IPS-18a (cell line): ENCODE data around the gene AK1.
A peak's percentile ranks its signal among the peaks of the same experiment; 100 is the strongest.

Experiments
- H3K27ac ChIP-seq: one replicate; pipeline ENCODE4 v1.5.1; 2013; ENCODE audit warnings: low read length
- H3K27me3 ChIP-seq: one replicate; pipeline ENCODE4 v1.6.1; 2013; ENCODE audit warnings: mild to moderate bottlenecking, low read length; ENCODE audit not compliant: control insufficient read depth, insufficient read depth
- H3K36me3 ChIP-seq: one replicate; pipeline ENCODE4 v1.6.1; 2013; ENCODE audit warnings: low read depth, low read length; ENCODE audit not compliant: control insufficient read depth
- H3K4me1 ChIP-seq: one replicate; pipeline ENCODE4 v1.6.1; 2013; ENCODE audit warnings: low read depth, low read length; ENCODE audit not compliant: control insufficient read depth
- H3K4me3 ChIP-seq: one replicate; pipeline ENCODE4 v1.5.1; 2013; ENCODE audit warnings: low read length
- H3K9ac ChIP-seq: one replicate; pipeline ENCODE4 v1.6.1; 2013; ENCODE audit warnings: mild to moderate bottlenecking, low read length, moderate library complexity
- H3K9me3 ChIP-seq: one replicate; pipeline ENCODE4 v1.6.1; 2013; ENCODE audit warnings: low read depth, low read length; ENCODE audit not compliant: control insufficient read depth

Gene AK1

GRCh38 chr9:127917603-127918002 lies 40.1 kb upstream of the AK1 start:
- Histone ChIP-seq H3K4me1 (peaks cover 4% of the 10 kb centered on the region), H3K9me3 (no peaks in the 10 kb centered on the region), H3K27ac (no peak overlapping the region), H3K4me3 (peak overlapping the region; percentile 6), H3K27me3 (peaks cover 10% of the 10 kb centered on the region), H3K9ac (no peak overlapping the region), H3K36me3 (no peaks in the 10 kb centered on the region)

- H3K27ac ChIP-seq: no peak within 1 kb of the TSS
Observed at GRCh38 chr9:127916720-127917581, 39.5 kb upstream of the AK1 start, which contains the start of gene ST6GALNAC4. ST6GALNAC4 (minus strand) TSS chr9:127917041; CDS start chr9:127916419, 622 bp downstream.

GRCh38 chr9:127915801-127916719 lies 38.6 kb upstream of the AK1 start:
- Histone ChIP-seq H3K9ac (peak overlapping the region; percentile 42), H3K27ac (no peak overlapping the region), H3K4me1 (peaks cover 4% of the 10 kb centered on the region), H3K4me3 (peak overlapping the region; percentile 72), H3K27me3 (peaks cover 10% of the 10 kb centered on the region), H3K36me3 (no peaks in the 10 kb centered on the region), H3K9me3 (no peaks in the 10 kb centered on the region)

More at GRCh38 chr9:127916720-127917581, 39.5 kb upstream of the AK1 start, which contains the start of gene ST6GALNAC4:
- peaks cover 4% of the 10 kb centered on the region for H3K4me1 ChIP-seq
- peak within 1 kb of the TSS; percentile 42 for H3K9ac ChIP-seq
- H3K4me3 ChIP-seq: peak within 1 kb of the TSS; percentile 72
- peaks cover 10% of the 10 kb centered on the region for H3K27me3 ChIP-seq
- no peaks in the 10 kb centered on the region for H3K9me3 ChIP-seq
- H3K36me3 ChIP-seq: no peaks in the 10 kb centered on the region

GRCh38 chr9:127915325-127915752 lies 37.9 kb upstream of the AK1 start:
- H3K4me3 ChIP-seq: no peak overlapping the region
- H3K9ac ChIP-seq: no peak overlapping the region
- peaks cover 4% of the 10 kb centered on the region for H3K4me1 ChIP-seq
- H3K36me3 ChIP-seq: no peaks in the 10 kb centered on the region
- H3K27ac ChIP-seq: no peak overlapping the region
- peaks cover 10% of the 10 kb centered on the region for H3K27me3 ChIP-seq
- H3K9me3 ChIP-seq: no peaks in the 10 kb centered on the region

- H3K9me3 ChIP-seq: no peaks in the 10 kb centered on the region
- H3K9ac ChIP-seq: no peak overlapping the region
- no peak overlapping the region for H3K4me3 ChIP-seq
- no peak overlapping the region for H3K27ac ChIP-seq
- H3K4me1 ChIP-seq: peaks cover 4% of the 10 kb centered on the region
- peaks cover 10% of the 10 kb centered on the region for H3K27me3 ChIP-seq
- H3K36me3 ChIP-seq: no peaks in the 10 kb centered on the region
Observed at GRCh38 chr9:127913682-127914081, 36.2 kb upstream of the AK1 start.

GRCh38 chr9:127912882-127913281 lies 35.4 kb upstream of the AK1 start:
- Histone ChIP-seq H3K27me3 (peaks cover 10% of the 10 kb centered on the region), H3K27ac (no peak overlapping the region), H3K9ac (no peak overlapping the region), H3K4me1 (peaks cover 4% of the 10 kb centered on the region), H3K4me3 (no peak overlapping the region), H3K36me3 (no peaks in the 10 kb centered on the region), H3K9me3 (no peaks in the 10 kb centered on the region)

GRCh38 chr9:127912296-127912695 lies 34.8 kb upstream of the AK1 start:
- Histone ChIP-seq H3K9me3 (no peaks in the 10 kb centered on the region), H3K4me1 (peaks cover 4% of the 10 kb centered on the region), H3K4me3 (no peak overlapping the region), H3K36me3 (no peaks in the 10 kb centered on the region), H3K27ac (no peak overlapping the region), H3K27me3 (peaks cover 10% of the 10 kb centered on the region), H3K9ac (no peak overlapping the region)

- Histone ChIP-seq H3K9ac (no peak overlapping the region), H3K27ac (no peak overlapping the region), H3K36me3 (no peaks in the 10 kb centered on the region), H3K4me1 (no peaks in the 10 kb centered on the region), H3K9me3 (no peaks in the 10 kb centered on the region), H3K27me3 (peaks cover under 1% of the 10 kb centered on the region), H3K4me3 (no peak overlapping the region)
Observed at GRCh38 chr9:127910613-127911205, 33.2 kb upstream of the AK1 start.

GRCh38 chr9:127909839-127910273 lies 32.4 kb upstream of the AK1 start:
- H3K4me3 ChIP-seq: no peak overlapping the region
- H3K36me3 ChIP-seq: no peaks in the 10 kb centered on the region
- H3K27ac ChIP-seq: no peak overlapping the region
- no peaks in the 10 kb centered on the region for H3K9me3 ChIP-seq
- H3K9ac ChIP-seq: no peak overlapping the region
- peaks cover under 1% of the 10 kb centered on the region for H3K4me1 ChIP-seq
- no peaks in the 10 kb centered on the region for H3K27me3 ChIP-seq

GRCh38 chr9:127908660-127908926 lies 31.1 kb upstream of the AK1 start:
- Histone ChIP-seq H3K4me1 (peaks cover 12% of the 10 kb centered on the region), H3K9ac (no peak overlapping the region)

More at GRCh38 chr9:127908660-127908926, 31.1 kb upstream of the AK1 start:
- Histone ChIP-seq H3K4me3 (no peak overlapping the region), H3K27me3 (no peaks in the 10 kb centered on the region), H3K27ac (no peak overlapping the region), H3K36me3 (no peaks in the 10 kb centered on the region), H3K9me3 (no peaks in the 10 kb centered on the region)
